ENCODE results near the gene PCDHGA1.

PCDHGA1 gene

GRCh38 chr5:141528291-141528984 lies 198.1 kb downstream of the PCDHGA1 start:
- H3K4me1 ChIP-seq (ENCODE audit: control insufficient read depth, insufficient read depth, low read length), result peaks cover 3% of the 10 kb centered on the region; the same call in 1 of the 2 replicates
- POLR2A ChIA-PET, result no interaction called here
- H3K36me3 ChIP-seq (ENCODE audit: control insufficient read depth in 2 of 2, insufficient read depth in 1 of 2, low read length in 2 of 2), result peaks cover 33 to 81% of the 10 kb centered on the region in 2 experiments
- H3K4me3 ChIP-seq (ENCODE audit: low read depth, low read length), result no peak overlapping the region
- CTCF ChIA-PET, result interaction anchor here (0.5 to 10.9 kb wide), 9 partner anchors 26 to 610 kb away, joined by 3 to 160 read pairs (median 4); partner anchors contain the start of genes PCDHGA10, PCDHGA11, PCDHGB7 and PCDHGC3
- no peaks in the 10 kb centered on the region for H3K9me3 ChIP-seq (ENCODE audit: control insufficient read depth, insufficient read depth, low read depth, low read length)
- TF ChIP-seq ZNF701 (tag by site-specific recombination; IDR thresholded peaks at IDR 0.05) (no peak), ZNF324 (tag by site-specific recombination; IDR thresholded peaks at IDR 0.05) (no peak), ZNF76 (tag by site-specific recombination; IDR thresholded peaks at IDR 0.05; ENCODE audit: borderline replicate concordance, low read depth) (no peak), ZFP3 (tag by site-specific recombination; IDR thresholded peaks at IDR 0.05; ENCODE audit: low read depth) (no peak), ZNF596 (tag by site-specific recombination; IDR thresholded peaks at IDR 0.05) (no peak), IKZF3 (tag by site-specific recombination; IDR thresholded peaks at IDR 0.05) (no peak), ZNF398 (tag by site-specific recombination; IDR thresholded peaks at IDR 0.05) (no peak), REPIN1 (tag by site-specific recombination; IDR thresholded peaks at IDR 0.05; ENCODE audit: low read depth) (no peak), HOXC10 (CRISPR knock-in tag; IDR thresholded peaks at IDR 0.05) (no peak), ZNF707 (tag by site-specific recombination; IDR thresholded peaks at IDR 0.05) (no peak), ZBTB8A (tag by site-specific recombination; IDR thresholded peaks at IDR 0.05) (no peak), ZNF350 (tag by site-specific recombination; IDR thresholded peaks at IDR 0.05) (no peak), ZNF433 (tag by site-specific recombination; IDR thresholded peaks at IDR 0.05; ENCODE audit: low read depth) (no peak), ZNF18 (tag by site-specific recombination; IDR thresholded peaks at IDR 0.05) (no peak)
- TF ChIP-seq, protein P1, sequence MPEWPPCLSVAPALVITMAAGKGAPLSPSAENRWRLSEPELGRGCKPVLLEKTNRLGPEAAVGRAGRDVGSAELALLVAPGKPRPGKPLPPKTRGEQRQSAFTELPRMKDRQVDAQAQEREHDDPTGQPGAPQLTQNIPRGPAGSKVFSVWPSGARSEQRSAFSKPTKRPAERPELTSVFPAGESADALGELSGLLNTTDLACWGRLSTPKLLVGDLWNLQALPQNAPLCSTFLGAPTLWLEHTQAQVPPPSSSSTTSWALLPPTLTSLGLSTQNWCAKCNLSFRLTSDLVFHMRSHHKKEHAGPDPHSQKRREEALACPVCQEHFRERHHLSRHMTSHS (tag by site-specific recombination; IDR thresholded peaks at IDR 0.05), result no peak
- TF ChIP-seq, protein P2, sequence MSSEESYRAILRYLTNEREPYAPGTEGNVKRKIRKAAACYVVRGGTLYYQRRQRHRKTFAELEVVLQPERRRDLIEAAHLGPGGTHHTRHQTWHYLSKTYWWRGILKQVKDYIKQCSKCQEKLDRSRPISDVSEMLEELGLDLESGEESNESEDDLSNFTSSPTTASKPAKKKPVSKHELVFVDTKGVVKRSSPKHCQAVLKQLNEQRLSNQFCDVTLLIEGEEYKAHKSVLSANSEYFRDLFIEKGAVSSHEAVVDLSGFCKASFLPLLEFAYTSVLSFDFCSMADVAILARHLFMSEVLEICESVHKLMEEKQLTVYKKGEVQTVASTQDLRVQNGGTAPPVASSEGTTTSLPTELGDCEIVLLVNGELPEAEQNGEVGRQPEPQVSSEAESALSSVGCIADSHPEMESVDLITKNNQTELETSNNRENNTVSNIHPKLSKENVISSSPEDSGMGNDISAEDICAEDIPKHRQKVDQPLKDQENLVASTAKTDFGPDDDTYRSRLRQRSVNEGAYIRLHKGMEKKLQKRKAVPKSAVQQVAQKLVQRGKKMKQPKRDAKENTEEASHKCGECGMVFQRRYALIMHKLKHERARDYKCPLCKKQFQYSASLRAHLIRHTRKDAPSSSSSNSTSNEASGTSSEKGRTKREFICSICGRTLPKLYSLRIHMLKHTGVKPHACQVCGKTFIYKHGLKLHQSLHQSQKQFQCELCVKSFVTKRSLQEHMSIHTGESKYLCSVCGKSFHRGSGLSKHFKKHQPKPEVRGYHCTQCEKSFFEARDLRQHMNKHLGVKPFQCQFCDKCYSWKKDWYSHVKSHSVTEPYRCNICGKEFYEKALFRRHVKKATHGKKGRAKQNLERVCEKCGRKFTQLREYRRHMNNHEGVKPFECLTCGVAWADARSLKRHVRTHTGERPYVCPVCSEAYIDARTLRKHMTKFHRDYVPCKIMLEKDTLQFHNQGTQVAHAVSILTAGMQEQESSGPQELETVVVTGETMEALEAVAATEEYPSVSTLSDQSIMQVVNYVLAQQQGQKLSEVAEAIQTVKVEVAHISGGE (tag by site-specific recombination; conservative IDR thresholded peaks at IDR 0.05; ENCODE audit: low read depth), result no peak
- H3K27ac ChIP-seq (ENCODE audit: extremely low read depth, low read depth, low read length), result no peak overlapping the region

- POLR2A ChIA-PET, result no interaction called here
- Histone ChIP-seq H3K4me1 (ENCODE audit: control insufficient read depth, insufficient read depth, low read length) (peaks cover 3% of the 10 kb centered on the region; the same call in 1 of the 2 replicates), H3K9me3 (ENCODE audit: control insufficient read depth, insufficient read depth, low read depth, low read length) (no peaks in the 10 kb centered on the region), H3K4me3 (ENCODE audit: low read depth, low read length) (no peak overlapping the region), H3K27ac (ENCODE audit: extremely low read depth, low read depth, low read length) (no peak overlapping the region), H3K36me3 (ENCODE audit: control insufficient read depth in 2 of 2, insufficient read depth in 1 of 2, low read length in 2 of 2) (peaks cover 38 to 81% of the 10 kb centered on the region in 2 experiments)
- CTCF ChIA-PET, result interaction anchor here (0.5 to 10.9 kb wide), 4 partner anchors 26 to 136 kb away, joined by 3 to 160 read pairs (median 4); partner anchors contain the start of genes PCDHGA10, PCDHGA11 and PCDHGB7
- TF ChIP-seq GLI4 (tag by site-specific recombination; IDR thresholded peaks at IDR 0.05) (no peak), EGR2 (tag by site-specific recombination; IDR thresholded peaks at IDR 0.05; ENCODE audit: low read depth) (no peak), ZNF214 (tag by site-specific recombination; IDR thresholded peaks at IDR 0.05; ENCODE audit: borderline replicate concordance) (no peak), SCRT1 (tag by site-specific recombination; IDR thresholded peaks at IDR 0.05; ENCODE audit: borderline replicate concordance) (no peak), ZNF654 (tag by site-specific recombination; IDR thresholded peaks at IDR 0.05; ENCODE audit: low read depth) (no peak), SP2 (tag by site-specific recombination; IDR thresholded peaks at IDR 0.05) (no peak), MEIS1 (CRISPR knock-in tag; IDR thresholded peaks at IDR 0.05; ENCODE audit: borderline replicate concordance) (no peak), ZNF266 (tag by site-specific recombination; IDR thresholded peaks at IDR 0.05; ENCODE audit: low read depth) (no peak), ZNF292 (tag by site-specific recombination; IDR thresholded peaks at IDR 0.05; ENCODE audit: borderline replicate concordance, low read depth) (no peak), ZNF585B (tag by site-specific recombination; IDR thresholded peaks at IDR 0.05) (no peak), ZNF624 (tag by site-specific recombination; IDR thresholded peaks at IDR 0.05) (no peak)
Measured at GRCh38 chr5:141529002-141529401, 198.7 kb downstream of the PCDHGA1 start.
